HEK293 (cell line): ENCODE data around the gene FEZ2.

ENCODE experiments used
- CTCF ChIA-PET: fragments of 350-600 bp; formaldehyde crosslinking; extraction: SDS; loops from one replicate; lab custom pipeline; 2021; ENCODE audit warnings: antibody characterized with exemption; lab: Yijun Ruan, JAX
- POLR2A ChIA-PET: fragments of 300-600 bp; formaldehyde crosslinking; extraction: SDS; loops from one replicate; lab custom pipeline; 2020; ENCODE audit warnings: antibody characterized with exemption, inconsistent platforms; lab: Yijun Ruan, JAX
- H3K27ac ChIP-seq: fragments of 200-500 bp; sonication (Bioruptor generic); 2 replicates; pipeline ENCODE4 v1.5.1; 2014; ENCODE audit warnings: low read depth, low read length, control low read depth, inconsistent platforms; ENCODE audit errors: extremely low read depth
- H3K36me3 ChIP-seq, 2 experiments: fragments of 200-500 bp in 1 of 2; sonication (Bioruptor generic) in 1 of 2; 1 replicate in 1 of 2; 2 replicates in 1 of 2; pipeline ENCODE4 v1.5.1; 2014 to 2017; ENCODE audit warnings: inconsistent platforms in 2 of 2, low read length in 2 of 2; ENCODE audit not compliant: control insufficient read depth in 2 of 2, insufficient read depth in 1 of 2
- H3K4me1 ChIP-seq: fragments of 200-500 bp; sonication (Bioruptor generic); 2 replicates; pipeline ENCODE4 v1.5.1; 2014; ENCODE audit warnings: mild to moderate bottlenecking, low read length, inconsistent platforms; ENCODE audit not compliant: control insufficient read depth, insufficient read depth
- H3K4me3 ChIP-seq: 2 replicates; pipeline ENCODE4 v1.5.1; 2011; ENCODE audit warnings: low read depth, mild to moderate bottlenecking, control low read depth, low read length, moderate library complexity
- H3K9me3 ChIP-seq: fragments of 200-500 bp; sonication (Bioruptor generic); 2 replicates; pipeline ENCODE4 v1.5.1; 2014; ENCODE audit warnings: low read depth, low read length, inconsistent platforms; ENCODE audit not compliant: control insufficient read depth, insufficient read depth
- ZBTB8A ChIP-seq: fragments of 450-650 bp; formaldehyde crosslinking; IDR thresholded peaks from 2 replicates; pipeline ENCODE4 v1.5.1; 2016; ENCODE audit warnings: missing biosample characterization, missing genetic modification characterization
- ZNF114 ChIP-seq: fragments of 450-650 bp; formaldehyde crosslinking; IDR thresholded peaks from 2 replicates; pipeline ENCODE4 v1.5.0; 2017; ENCODE audit warnings: missing biosample characterization, missing genetic modification characterization
- ZNF169 ChIP-seq: fragments of 450-650 bp; formaldehyde crosslinking; IDR thresholded peaks from 2 replicates; pipeline ENCODE4 v1.5.1; 2016; ENCODE audit warnings: missing biosample characterization, missing genetic modification characterization
- ZNF23 ChIP-seq: fragments of 450-650 bp; formaldehyde crosslinking; IDR thresholded peaks from 2 replicates; pipeline ENCODE4 v1.5.1; 2016; ENCODE audit warnings: missing biosample characterization, missing genetic modification characterization, borderline replicate concordance
- ZNF350 ChIP-seq: fragments of 450-650 bp; formaldehyde crosslinking; IDR thresholded peaks from 2 replicates; pipeline ENCODE4 v1.5.0; 2017; ENCODE audit warnings: missing biosample characterization, mild to moderate bottlenecking, missing genetic modification characterization
- ZNF37A ChIP-seq: fragments of 450-650 bp; IDR thresholded peaks from 2 replicates; pipeline ENCODE4 v1.5.1; 2018; ENCODE audit warnings: missing biosample characterization, missing genetic modification characterization
- ZNF391 ChIP-seq: fragments of 450-650 bp; formaldehyde crosslinking; IDR thresholded peaks from 2 replicates; pipeline ENCODE4 v1.5.1; 2016; ENCODE audit warnings: low read depth, missing biosample characterization, missing genetic modification characterization, borderline replicate concordance
- ZNF501 ChIP-seq: fragments of 450-650 bp; formaldehyde crosslinking; IDR thresholded peaks from 2 replicates; pipeline ENCODE4 v1.5.1; 2016; ENCODE audit warnings: missing biosample characterization, missing genetic modification characterization
- ZNF549 ChIP-seq: fragments of 450-650 bp; IDR thresholded peaks from 2 replicates; pipeline ENCODE4 v1.5.1; 2018; ENCODE audit warnings: missing biosample characterization, missing genetic modification characterization, mild to moderate bottlenecking, inconsistent platforms, moderate library complexity
- ZNF645 ChIP-seq: fragments of 450-650 bp; formaldehyde crosslinking; IDR thresholded peaks from 2 replicates; pipeline ENCODE4; 2016; ENCODE audit warnings: missing biosample characterization, missing genetic modification characterization
- ZNF664 ChIP-seq: fragments of 450-650 bp; formaldehyde crosslinking; IDR thresholded peaks from 2 replicates; pipeline ENCODE4 v1.5.1; 2016; ENCODE audit warnings: missing biosample characterization, missing genetic modification characterization
- ZNF670 ChIP-seq: fragments of 450-650 bp; formaldehyde crosslinking; IDR thresholded peaks from 2 replicates; pipeline ENCODE4 v1.5.1; 2016; ENCODE audit warnings: missing biosample characterization, missing genetic modification characterization, low read depth
- ZNF776 ChIP-seq: fragments of 450-650 bp; formaldehyde crosslinking; IDR thresholded peaks from 2 replicates; pipeline ENCODE4 v1.5.0; 2017; ENCODE audit warnings: missing biosample characterization, missing genetic modification characterization, borderline replicate concordance
- TF ChIP-seq, protein P1 (sequence below): fragments of 450-650 bp; formaldehyde crosslinking; IDR thresholded peaks from 2 replicates; pipeline ENCODE4 v1.5.1; 2016; ENCODE audit warnings: missing biosample characterization, missing genetic modification characterization, borderline replicate concordance
- TF ChIP-seq, protein P2 (sequence below): fragments of 450-650 bp; formaldehyde crosslinking; conservative IDR thresholded peaks from 2 replicates; pipeline ENCODE4 v1.5.1; 2016; ENCODE audit warnings: low read depth, missing biosample characterization, missing genetic modification characterization
- TF ChIP-seq, protein P3 (sequence below): fragments of 450-650 bp; formaldehyde crosslinking; IDR thresholded peaks from 2 replicates; pipeline ENCODE4 v1.5.1; 2016; ENCODE audit warnings: missing biosample characterization, missing genetic modification characterization, borderline replicate concordance

Gene FEZ2

GRCh38 chr2:36572054-36572718 lies 25.8 kb downstream of the FEZ2 start:
- TF ChIP-seq, protein P1, sequence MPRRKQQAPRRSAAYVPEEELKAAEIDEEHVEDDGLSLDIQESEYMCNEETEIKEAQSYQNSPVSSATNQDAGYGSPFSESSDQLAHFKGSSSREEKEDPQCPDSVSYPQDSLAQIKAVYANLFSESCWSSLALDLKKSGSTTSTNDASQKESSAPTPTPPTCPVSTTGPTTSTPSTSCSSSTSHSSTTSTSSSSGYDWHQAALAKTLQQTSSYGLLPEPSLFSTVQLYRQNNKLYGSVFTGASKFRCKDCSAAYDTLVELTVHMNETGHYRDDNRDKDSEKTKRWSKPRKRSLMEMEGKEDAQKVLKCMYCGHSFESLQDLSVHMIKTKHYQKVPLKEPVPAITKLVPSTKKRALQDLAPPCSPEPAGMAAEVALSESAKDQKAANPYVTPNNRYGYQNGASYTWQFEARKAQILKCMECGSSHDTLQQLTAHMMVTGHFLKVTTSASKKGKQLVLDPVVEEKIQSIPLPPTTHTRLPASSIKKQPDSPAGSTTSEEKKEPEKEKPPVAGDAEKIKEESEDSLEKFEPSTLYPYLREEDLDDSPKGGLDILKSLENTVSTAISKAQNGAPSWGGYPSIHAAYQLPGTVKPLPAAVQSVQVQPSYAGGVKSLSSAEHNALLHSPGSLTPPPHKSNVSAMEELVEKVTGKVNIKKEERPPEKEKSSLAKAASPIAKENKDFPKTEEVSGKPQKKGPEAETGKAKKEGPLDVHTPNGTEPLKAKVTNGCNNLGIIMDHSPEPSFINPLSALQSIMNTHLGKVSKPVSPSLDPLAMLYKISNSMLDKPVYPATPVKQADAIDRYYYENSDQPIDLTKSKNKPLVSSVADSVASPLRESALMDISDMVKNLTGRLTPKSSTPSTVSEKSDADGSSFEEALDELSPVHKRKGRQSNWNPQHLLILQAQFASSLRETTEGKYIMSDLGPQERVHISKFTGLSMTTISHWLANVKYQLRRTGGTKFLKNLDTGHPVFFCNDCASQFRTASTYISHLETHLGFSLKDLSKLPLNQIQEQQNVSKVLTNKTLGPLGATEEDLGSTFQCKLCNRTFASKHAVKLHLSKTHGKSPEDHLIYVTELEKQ (tag by site-specific recombination) = no peak
- TF ChIP-seq, protein P2, sequence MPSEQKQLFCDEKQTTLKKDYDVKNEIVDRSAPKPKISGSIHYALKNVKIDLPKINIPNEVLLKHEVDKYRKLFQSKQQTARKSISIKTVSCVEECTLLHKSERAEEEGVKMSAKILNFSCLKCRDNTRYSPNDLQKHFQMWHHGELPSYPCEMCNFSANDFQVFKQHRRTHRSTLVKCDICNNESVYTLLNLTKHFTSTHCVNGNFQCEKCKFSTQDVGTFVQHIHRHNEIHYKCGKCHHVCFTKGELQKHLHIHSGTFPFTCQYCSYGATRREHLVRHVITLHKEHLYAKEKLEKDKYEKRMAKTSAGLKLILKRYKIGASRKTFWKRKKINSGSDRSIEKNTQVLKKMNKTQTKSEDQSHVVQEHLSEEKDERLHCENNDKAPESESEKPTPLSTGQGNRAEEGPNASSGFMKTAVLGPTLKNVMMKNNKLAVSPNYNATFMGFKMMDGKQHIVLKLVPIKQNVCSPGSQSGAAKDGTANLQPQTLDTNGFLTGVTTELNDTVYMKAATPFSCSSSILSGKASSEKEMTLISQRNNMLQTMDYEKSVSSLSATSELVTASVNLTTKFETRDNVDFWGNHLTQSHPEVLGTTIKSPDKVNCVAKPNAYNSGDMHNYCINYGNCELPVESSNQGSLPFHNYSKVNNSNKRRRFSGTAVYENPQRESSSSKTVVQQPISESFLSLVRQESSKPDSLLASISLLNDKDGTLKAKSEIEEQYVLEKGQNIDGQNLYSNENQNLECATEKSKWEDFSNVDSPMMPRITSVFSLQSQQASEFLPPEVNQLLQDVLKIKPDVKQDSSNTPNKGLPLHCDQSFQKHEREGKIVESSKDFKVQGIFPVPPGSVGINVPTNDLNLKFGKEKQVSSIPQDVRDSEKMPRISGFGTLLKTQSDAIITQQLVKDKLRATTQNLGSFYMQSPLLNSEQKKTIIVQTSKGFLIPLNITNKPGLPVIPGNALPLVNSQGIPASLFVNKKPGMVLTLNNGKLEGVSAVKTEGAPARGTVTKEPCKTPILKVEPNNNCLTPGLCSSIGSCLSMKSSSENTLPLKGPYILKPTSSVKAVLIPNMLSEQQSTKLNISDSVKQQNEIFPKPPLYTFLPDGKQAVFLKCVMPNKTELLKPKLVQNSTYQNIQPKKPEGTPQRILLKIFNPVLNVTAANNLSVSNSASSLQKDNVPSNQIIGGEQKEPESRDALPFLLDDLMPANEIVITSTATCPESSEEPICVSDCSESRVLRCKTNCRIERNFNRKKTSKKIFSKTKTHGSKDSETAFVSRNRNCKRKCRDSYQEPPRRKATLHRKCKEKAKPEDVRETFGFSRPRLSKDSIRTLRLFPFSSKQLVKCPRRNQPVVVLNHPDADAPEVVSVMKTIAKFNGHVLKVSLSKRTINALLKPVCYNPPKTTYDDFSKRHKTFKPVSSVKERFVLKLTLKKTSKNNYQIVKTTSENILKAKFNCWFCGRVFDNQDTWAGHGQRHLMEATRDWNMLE (tag by site-specific recombination) = no peak
- TF ChIP-seq ZNF776 (tag by site-specific recombination) (no peak), ZNF664 (tag by site-specific recombination) (no peak), ZNF169 (tag by site-specific recombination) (no peak), ZNF670 (tag by site-specific recombination) (no peak), ZNF391 (tag by site-specific recombination) (no peak), ZBTB8A (no peak), ZNF350 (no peak), ZNF37A (tag by site-specific recombination) (no peak), ZNF114 (no peak), ZNF645 (tag by site-specific recombination) (no peak), ZNF23 (tag by site-specific recombination) (no peak), ZNF501 (tag by site-specific recombination) (no peak), ZNF549 (tag by site-specific recombination) (no peak)
- TF ChIP-seq, protein P3, sequence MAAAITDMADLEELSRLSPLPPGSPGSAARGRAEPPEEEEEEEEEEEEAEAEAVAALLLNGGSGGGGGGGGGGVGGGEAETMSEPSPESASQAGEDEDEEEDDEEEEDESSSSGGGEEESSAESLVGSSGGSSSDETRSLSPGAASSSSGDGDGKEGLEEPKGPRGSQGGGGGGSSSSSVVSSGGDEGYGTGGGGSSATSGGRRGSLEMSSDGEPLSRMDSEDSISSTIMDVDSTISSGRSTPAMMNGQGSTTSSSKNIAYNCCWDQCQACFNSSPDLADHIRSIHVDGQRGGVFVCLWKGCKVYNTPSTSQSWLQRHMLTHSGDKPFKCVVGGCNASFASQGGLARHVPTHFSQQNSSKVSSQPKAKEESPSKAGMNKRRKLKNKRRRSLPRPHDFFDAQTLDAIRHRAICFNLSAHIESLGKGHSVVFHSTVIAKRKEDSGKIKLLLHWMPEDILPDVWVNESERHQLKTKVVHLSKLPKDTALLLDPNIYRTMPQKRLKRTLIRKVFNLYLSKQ (tag by site-specific recombination) = no peak
- TF ChIP-seq, all 188 proteins: peak for 0
- CTCF ChIA-PET = interaction anchor here (0.7 kb wide), 1 partner anchor 1305 kb away, joined by 3 read pairs; no protein-coding TSS in a partner anchor
- POLR2A ChIA-PET = interaction anchor here (0.5 kb wide), 1 partner anchor 26 kb away, joined by 3 read pairs; the partner anchor contains the start of gene FEZ2
- Histone ChIP-seq H3K27ac (no peak overlapping the region), H3K4me3 (no peak overlapping the region), H3K36me3 (peaks cover 17 to 22% of the 10 kb centered on the region in 2 experiments), H3K4me1 (no peaks in the 10 kb centered on the region), H3K9me3 (no peaks in the 10 kb centered on the region)
